ENCODE results near the gene NF2.

DNA sequence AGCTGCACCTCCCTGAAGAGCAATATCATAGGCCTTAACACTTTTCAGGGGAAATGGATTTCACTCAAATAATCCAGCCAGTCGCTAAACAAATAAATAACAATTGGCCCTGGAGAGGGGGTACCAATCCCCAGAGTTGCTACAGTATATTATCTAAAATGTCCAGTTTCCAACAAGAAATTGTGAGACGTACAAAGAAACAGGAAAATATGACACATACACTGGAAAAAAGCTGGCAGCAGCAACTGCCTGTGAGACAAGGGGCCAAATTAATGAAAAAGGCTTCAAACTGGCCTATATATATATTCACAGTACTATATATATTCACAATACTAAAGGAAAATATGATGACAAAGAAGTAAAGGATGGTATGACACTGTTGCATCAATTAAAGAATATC is 4.0 kb downstream of the NF2 start:
- TF ChIP-seq, protein P1, sequence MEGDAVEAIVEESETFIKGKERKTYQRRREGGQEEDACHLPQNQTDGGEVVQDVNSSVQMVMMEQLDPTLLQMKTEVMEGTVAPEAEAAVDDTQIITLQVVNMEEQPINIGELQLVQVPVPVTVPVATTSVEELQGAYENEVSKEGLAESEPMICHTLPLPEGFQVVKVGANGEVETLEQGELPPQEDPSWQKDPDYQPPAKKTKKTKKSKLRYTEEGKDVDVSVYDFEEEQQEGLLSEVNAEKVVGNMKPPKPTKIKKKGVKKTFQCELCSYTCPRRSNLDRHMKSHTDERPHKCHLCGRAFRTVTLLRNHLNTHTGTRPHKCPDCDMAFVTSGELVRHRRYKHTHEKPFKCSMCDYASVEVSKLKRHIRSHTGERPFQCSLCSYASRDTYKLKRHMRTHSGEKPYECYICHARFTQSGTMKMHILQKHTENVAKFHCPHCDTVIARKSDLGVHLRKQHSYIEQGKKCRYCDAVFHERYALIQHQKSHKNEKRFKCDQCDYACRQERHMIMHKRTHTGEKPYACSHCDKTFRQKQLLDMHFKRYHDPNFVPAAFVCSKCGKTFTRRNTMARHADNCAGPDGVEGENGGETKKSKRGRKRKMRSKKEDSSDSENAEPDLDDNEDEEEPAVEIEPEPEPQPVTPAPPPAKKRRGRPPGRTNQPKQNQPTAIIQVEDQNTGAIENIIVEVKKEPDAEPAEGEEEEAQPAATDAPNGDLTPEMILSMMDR (IDR thresholded peaks at IDR 0.05), result no peak
- TF ChIP-seq POLR2A (IDR thresholded peaks at IDR 0.05), result no peak

Measured in testis (tissue), 2 donors.